ENCODE results near the gene KASH5. TPM values are rescaled to one million over a fixed set of nuclear protein-coding genes. Genes with fewer than 3 reads are reported as not detected.

Gene KASH5
- total RNA-seq, 1 experiment from 2014 or later, result 1.00 TPM

DNA sequence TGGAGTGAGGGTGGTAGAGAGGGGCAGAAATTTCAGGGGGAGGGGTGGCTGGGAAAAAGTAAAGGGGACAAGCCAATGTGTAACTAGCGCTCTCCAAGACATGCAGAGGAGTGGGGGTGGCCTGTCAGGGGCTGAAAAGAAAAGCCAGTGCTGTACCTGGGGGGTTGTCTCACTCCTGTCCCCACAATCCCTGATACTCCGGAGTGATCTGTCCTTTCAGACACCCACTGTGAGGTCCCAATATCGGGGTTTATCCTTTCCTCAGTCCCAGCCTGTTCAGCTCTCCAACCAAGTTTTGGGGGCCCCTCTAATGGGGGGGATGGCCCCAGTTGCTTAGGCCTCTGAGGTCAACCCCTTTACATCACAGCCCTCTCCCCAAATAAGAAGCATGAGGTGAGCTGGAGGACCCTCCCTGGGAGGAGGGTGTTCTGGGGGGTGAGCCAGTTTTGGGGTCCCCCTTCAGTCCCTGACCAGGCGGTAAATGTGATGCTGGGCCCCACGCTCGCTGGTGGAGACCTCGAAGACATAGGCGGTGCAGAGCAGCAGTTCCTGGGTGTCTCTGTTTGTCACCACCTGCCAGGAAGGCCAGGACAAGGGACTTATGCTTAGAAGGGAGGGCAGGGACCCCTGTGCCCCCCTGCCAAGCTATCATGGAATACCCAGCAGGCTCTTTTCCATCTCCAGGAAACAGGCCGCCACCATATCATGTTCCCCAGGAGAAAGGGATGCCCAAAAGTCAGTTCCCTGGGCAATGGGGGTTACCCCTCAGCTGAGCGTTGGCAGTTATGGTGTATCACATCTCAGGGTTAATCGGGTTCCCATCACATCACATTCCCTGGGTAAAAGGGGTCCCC is 47.0 kb upstream of the KASH5 start:
- H3K36me3 Mint-ChIP-seq (ENCODE audit: insufficient read depth, unreplicated experiment), result peaks cover 9% of the 10 kb centered on the region

DNA sequence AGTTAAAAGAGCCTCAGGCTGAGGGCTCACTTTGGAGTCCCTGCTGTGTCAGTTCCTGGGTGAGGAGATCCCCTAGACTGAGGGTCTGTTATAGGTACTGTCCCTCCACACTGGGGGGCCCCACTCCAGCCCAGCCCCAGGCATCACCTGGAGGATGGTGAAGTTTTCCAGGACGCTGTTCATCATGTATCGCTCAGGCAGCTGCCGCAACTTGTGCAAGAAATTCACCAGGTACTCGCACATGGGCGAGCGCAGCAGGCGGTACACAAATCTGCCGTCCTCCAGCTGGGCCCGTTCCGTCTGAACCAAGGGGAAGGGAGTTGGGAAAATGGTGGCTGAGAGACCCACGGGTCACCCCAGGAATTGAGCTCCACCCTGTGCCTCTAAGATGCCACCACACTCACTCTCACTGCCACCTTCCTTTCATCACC is 45.7 kb upstream of the KASH5 start:
- H3K36me3 Mint-ChIP-seq (ENCODE audit: insufficient read depth, unreplicated experiment), result peaks cover 10% of the 10 kb centered on the region
- CTCF ChIA-PET, result no interaction called here
- no peaks in the 10 kb centered on the region for H3K36me3 ChIP-seq (ENCODE audit: control insufficient read depth, insufficient read depth, low read length)
- intact Hi-C loops (cut with micrococcal nuclease; ENCODE audit: unreplicated experiment), result no loop called here
- DNase-seq, result peak in 1 of 2 experiments; percentile 19
- peak overlapping the region; percentile 5 for H3K27ac Mint-ChIP-seq (ENCODE audit: unreplicated experiment)
- POLR2A ChIA-PET, result interaction anchor here (0.6 kb wide), 1 partner anchor 171 kb away, joined by 3 read pairs; no protein-coding TSS in a partner anchor
- H3K4me1 ChIP-seq, result peaks cover 10% of the 10 kb centered on the region
- no peaks in the 10 kb centered on the region for H3K9me3 ChIP-seq
- peaks cover 16% of the 10 kb centered on the region for H3K4me1 Mint-ChIP-seq (ENCODE audit: low read depth, unreplicated experiment)
- TF ChIP-seq, protein P1, sequence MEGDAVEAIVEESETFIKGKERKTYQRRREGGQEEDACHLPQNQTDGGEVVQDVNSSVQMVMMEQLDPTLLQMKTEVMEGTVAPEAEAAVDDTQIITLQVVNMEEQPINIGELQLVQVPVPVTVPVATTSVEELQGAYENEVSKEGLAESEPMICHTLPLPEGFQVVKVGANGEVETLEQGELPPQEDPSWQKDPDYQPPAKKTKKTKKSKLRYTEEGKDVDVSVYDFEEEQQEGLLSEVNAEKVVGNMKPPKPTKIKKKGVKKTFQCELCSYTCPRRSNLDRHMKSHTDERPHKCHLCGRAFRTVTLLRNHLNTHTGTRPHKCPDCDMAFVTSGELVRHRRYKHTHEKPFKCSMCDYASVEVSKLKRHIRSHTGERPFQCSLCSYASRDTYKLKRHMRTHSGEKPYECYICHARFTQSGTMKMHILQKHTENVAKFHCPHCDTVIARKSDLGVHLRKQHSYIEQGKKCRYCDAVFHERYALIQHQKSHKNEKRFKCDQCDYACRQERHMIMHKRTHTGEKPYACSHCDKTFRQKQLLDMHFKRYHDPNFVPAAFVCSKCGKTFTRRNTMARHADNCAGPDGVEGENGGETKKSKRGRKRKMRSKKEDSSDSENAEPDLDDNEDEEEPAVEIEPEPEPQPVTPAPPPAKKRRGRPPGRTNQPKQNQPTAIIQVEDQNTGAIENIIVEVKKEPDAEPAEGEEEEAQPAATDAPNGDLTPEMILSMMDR (IDR thresholded peaks at IDR 0.05; ENCODE audit: insufficient read depth in 1 of 2, low read depth in 1 of 2, low read length in 1 of 2, severe bottlenecking in 1 of 2, unreplicated experiment in 1 of 2), result no peak
- no peaks in the 10 kb centered on the region for H3K27me3 Mint-ChIP-seq (ENCODE audit: insufficient read depth, unreplicated experiment)
- BruUV-seq (replicated peaks), result no TSS peak
- H3K4me3 Mint-ChIP-seq (ENCODE audit: unreplicated experiment), result no peak overlapping the region
- H3K4me3 ChIP-seq (ENCODE audit: low read depth, low read length), result no peak overlapping the region
- no peaks in the 10 kb centered on the region for H3K27me3 ChIP-seq (replicated peaks; ENCODE audit: control insufficient read depth, insufficient read depth, low read length)
- no peaks in the 10 kb centered on the region for H3K9me3 Mint-ChIP-seq (ENCODE audit: unreplicated experiment)

More for the DNA sequence above, 47.0 kb upstream of the KASH5 start:
- Histone ChIP-seq H3K4me1 (peaks cover 10% of the 10 kb centered on the region), H3K4me3 (ENCODE audit: low read depth, low read length) (no peak overlapping the region), H3K27me3 (replicated peaks; ENCODE audit: control insufficient read depth, insufficient read depth, low read length) (no peaks in the 10 kb centered on the region), H3K9me3 (no peaks in the 10 kb centered on the region), H3K36me3 (ENCODE audit: control insufficient read depth, insufficient read depth, low read length) (no peaks in the 10 kb centered on the region)
- Mint-ChIP-seq H3K4me1 (ENCODE audit: low read depth, unreplicated experiment) (peaks cover 16% of the 10 kb centered on the region), H3K27ac (ENCODE audit: unreplicated experiment) (no peak overlapping the region), H3K27me3 (ENCODE audit: insufficient read depth, unreplicated experiment) (no peaks in the 10 kb centered on the region), H3K9me3 (ENCODE audit: unreplicated experiment) (no peaks in the 10 kb centered on the region), H3K4me3 (ENCODE audit: unreplicated experiment) (peak overlapping the region; percentile 77)
- POLR2A ChIA-PET, result interaction anchor here (0.7 kb wide), 1 partner anchor 709 kb away, joined by 6 read pairs; no protein-coding TSS in a partner anchor
- DNase-seq, result peak in 1 of 2 experiments; percentile 29
- BruUV-seq (replicated peaks), result no TSS peak
- CTCF ChIA-PET, result no interaction called here
- TF ChIP-seq, protein P1 (IDR thresholded peaks at IDR 0.05; ENCODE audit: insufficient read depth in 1 of 2, low read depth in 1 of 2, low read length in 1 of 2, severe bottlenecking in 1 of 2, unreplicated experiment in 1 of 2), result no peak
- intact Hi-C loops (cut with micrococcal nuclease; ENCODE audit: unreplicated experiment), result no loop called here

DNA sequence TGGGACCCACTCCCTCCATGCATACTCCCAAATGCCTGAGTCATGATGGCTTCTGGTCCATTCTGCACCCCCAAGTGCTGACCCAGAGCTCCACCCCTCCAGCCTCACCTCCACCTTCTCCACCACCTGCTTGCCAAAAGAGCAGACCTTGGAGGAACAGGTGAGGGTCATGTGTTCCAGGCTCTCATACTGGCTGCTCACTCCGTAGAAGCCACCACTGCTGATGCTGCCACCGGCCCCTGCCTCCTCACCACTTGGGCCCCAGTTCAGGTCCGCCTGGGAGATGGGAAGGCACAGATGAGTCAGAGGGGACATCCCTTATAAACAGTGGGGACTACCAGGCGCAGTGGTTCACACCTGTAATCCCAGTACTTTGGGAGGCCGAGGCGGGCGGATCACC is 44.9 kb upstream of the KASH5 start:
- no peaks in the 10 kb centered on the region for H3K27me3 ChIP-seq (replicated peaks; ENCODE audit: control insufficient read depth, insufficient read depth, low read length)
- intact Hi-C loops (cut with micrococcal nuclease; ENCODE audit: unreplicated experiment), result no loop called here
- no peak overlapping the region for H3K4me3 ChIP-seq (ENCODE audit: low read depth, low read length)
- H3K4me3 Mint-ChIP-seq (ENCODE audit: unreplicated experiment), result no peak overlapping the region
- H3K27ac Mint-ChIP-seq (ENCODE audit: unreplicated experiment), result peak overlapping the region; percentile 5
- H3K36me3 ChIP-seq (ENCODE audit: control insufficient read depth, insufficient read depth, low read length), result no peaks in the 10 kb centered on the region
- CTCF ChIA-PET, result no interaction called here
- BruUV-seq (replicated peaks), result no TSS peak
- H3K9me3 Mint-ChIP-seq (ENCODE audit: unreplicated experiment), result no peaks in the 10 kb centered on the region
- H3K4me1 ChIP-seq, result peaks cover 10% of the 10 kb centered on the region
- POLR2A ChIA-PET, result no interaction called here
- H3K36me3 Mint-ChIP-seq (ENCODE audit: insufficient read depth, unreplicated experiment), result peaks cover 17% of the 10 kb centered on the region
- peaks cover 16% of the 10 kb centered on the region for H3K4me1 Mint-ChIP-seq (ENCODE audit: low read depth, unreplicated experiment)
- H3K27me3 Mint-ChIP-seq (ENCODE audit: insufficient read depth, unreplicated experiment), result no peaks in the 10 kb centered on the region
- DNase-seq, result peak in 1 of 2 experiments; percentile 32
- TF ChIP-seq, protein P1 (IDR thresholded peaks at IDR 0.05; ENCODE audit: insufficient read depth in 1 of 2, low read depth in 1 of 2, low read length in 1 of 2, severe bottlenecking in 1 of 2, unreplicated experiment in 1 of 2), result no peak
- no peaks in the 10 kb centered on the region for H3K9me3 ChIP-seq
